Measurements from ENCODE around the gene AGPAT3.

Gene AGPAT3

DNA sequence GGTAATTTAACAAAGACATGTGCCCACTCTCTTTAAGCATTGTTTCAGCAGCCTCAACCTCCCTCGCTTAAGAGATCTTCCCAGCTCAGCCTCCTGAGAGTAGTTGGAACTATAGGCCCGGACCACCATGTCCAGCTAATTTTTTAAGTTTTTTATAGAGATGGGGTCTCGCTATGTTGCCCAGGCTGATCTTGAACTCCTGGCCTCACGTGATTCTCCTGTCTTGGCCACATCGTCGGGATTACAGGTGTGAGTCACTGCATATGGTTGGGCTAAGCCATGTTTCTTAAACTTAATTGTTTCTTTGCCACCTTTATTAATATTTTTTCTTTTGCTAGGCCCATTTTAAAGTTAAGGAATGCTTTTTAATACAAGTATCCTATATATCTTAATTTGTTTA, 18.6 kb upstream of the AGPAT3 start:
- no peak for DNase-seq
- H3K4me1 Mint-ChIP-seq = peaks cover 28% of the 10 kb centered on the region
- no peak overlapping the region for H3K27ac Mint-ChIP-seq
- peaks cover 8% of the 10 kb centered on the region for H3K36me3 Mint-ChIP-seq
- H3K4me3 Mint-ChIP-seq = no peak overlapping the region
- peaks cover 8% of the 10 kb centered on the region for H3K9me3 Mint-ChIP-seq
- CTCF ChIA-PET = no interaction called here
- H3K27me3 Mint-ChIP-seq = peaks cover 14% of the 10 kb centered on the region

DNA sequence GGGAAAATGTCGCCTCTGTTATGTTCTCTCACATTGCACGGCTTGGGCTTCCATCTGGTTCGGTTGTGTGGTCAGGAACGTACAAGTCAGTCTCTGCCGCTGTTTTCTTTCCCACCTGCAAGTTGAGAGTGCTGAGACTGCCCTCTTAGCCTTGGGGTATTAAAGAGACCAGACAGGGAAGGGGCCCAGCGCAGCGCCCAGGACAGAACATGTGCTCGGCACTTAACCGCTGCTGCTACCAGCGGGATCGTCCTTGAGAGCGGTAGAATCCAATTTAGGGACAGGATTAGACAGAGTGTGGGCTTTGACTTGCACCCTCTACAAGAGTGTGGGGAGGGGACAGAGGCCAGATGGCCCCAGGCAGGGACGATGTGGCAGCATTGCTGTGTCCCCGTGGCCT, 17.7 kb upstream of the AGPAT3 start:
- no peak for DNase-seq
- no peak overlapping the region for H3K4me3 Mint-ChIP-seq
- CTCF ChIA-PET = no interaction called here
- peaks cover 8% of the 10 kb centered on the region for H3K36me3 Mint-ChIP-seq
- H3K27me3 Mint-ChIP-seq = peaks cover 14% of the 10 kb centered on the region
- H3K27ac Mint-ChIP-seq = no peak overlapping the region
- H3K9me3 Mint-ChIP-seq = peaks cover 10% of the 10 kb centered on the region
- peaks cover 24% of the 10 kb centered on the region for H3K4me1 Mint-ChIP-seq

DNA sequence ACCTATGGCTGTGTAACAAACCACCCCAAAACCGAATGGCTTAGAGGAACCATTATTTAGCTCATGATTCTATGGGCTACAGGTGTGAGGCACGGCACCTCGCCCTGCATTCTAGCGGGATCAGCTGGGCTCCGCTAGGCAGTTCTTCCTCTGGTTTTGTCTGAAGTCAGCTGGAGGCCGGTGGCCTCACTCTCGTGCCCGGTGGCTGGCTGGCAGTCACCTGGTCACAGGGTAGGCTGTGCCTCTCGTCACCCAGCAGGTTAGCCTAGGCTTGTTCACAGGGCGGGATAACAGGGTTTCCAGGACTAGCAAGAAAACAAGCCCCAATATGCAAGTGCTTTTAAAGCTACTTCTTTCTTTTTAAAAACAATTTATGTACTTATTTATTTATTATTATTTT, 16.3 kb upstream of the AGPAT3 start:
- Mint-ChIP-seq H3K4me1 (peaks cover 19% of the 10 kb centered on the region), H3K27ac (no peak overlapping the region), H3K4me3 (no peak overlapping the region), H3K27me3 (peaks cover 19% of the 10 kb centered on the region), H3K9me3 (peaks cover 10% of the 10 kb centered on the region), H3K36me3 (peaks cover 8% of the 10 kb centered on the region)
- CTCF ChIA-PET = no interaction called here
- DNase-seq = no peak

DNA sequence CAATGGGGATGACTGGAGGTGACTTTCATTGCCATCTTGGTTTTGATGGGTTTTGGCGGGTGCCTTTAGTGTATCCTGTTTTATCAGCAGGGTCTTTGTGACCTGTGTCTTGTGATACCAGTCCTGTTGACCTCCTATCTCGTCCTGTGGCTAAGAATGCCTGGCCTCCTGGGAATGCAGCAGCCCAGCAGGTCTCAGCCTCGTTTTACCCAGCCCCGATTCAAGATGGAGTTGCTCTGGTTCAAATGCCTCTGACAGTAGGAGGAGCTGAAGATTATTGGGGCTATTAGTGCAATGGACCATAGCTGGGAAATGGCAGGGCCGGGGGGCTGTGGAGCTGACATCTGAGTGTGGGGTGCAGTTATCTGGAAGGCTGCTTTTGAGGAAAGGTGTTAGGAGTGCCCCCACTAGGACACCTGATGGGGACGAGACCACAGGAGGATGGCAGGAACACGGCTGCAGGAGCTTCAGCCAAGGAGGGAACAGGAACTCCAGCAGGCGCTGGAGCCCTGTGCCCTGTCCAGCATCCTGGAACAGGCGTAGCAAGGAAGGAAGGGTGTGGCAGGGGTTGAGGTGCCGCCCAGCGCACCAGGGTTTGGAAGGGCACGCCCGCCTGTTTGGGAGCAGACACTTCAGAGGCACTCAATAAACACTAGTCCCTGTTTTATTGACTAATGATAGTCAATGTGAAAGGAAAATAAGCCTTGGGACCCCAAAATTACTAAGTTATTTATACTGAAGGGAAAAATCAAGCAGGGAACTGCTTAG, 15.3 kb upstream of the AGPAT3 start:
- CTCF ChIA-PET = no interaction called here
- Mint-ChIP-seq H3K9me3 (peaks cover 10% of the 10 kb centered on the region), H3K36me3 (peaks cover 8% of the 10 kb centered on the region), H3K27me3 (peaks cover 19% of the 10 kb centered on the region), H3K27ac (no peak overlapping the region), H3K4me3 (no peak overlapping the region), H3K4me1 (peaks cover 27% of the 10 kb centered on the region)
- no peak for DNase-seq

DNA sequence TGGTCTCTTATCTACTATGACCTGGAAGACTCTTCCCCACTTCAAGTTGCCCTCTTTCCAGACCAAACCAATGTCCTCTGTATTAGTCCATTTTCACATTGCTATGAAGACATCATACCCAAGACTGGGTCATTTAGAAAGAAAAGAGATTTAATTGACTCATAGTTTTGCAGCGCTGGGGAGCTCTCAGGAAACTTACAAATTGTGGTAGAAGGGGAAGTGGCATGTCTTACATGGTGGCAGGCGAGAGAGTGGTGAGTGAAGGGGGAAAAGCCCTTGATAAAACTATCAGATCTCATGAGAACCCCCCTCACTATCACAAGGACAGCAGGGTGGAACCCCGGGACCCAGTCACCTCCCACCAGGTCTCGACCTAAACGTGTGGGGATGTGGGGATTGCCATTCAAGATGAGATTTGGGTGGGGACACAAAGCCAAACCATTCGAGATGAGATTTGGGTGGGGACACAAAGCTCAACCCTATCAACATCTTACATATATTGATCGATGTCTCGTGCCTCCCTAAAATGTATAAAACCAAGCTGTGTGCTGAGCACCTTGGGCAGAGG, 14.2 kb upstream of the AGPAT3 start:
- H3K9me3 Mint-ChIP-seq = peaks cover 10% of the 10 kb centered on the region
- DNase-seq = no peak
- no peak overlapping the region for H3K27ac Mint-ChIP-seq
- H3K36me3 Mint-ChIP-seq = peaks cover 8% of the 10 kb centered on the region
- H3K27me3 Mint-ChIP-seq = peaks cover 19% of the 10 kb centered on the region
- peaks cover 38% of the 10 kb centered on the region for H3K4me1 Mint-ChIP-seq
- CTCF ChIA-PET = no interaction called here
- no peak overlapping the region for H3K4me3 Mint-ChIP-seq

DNA sequence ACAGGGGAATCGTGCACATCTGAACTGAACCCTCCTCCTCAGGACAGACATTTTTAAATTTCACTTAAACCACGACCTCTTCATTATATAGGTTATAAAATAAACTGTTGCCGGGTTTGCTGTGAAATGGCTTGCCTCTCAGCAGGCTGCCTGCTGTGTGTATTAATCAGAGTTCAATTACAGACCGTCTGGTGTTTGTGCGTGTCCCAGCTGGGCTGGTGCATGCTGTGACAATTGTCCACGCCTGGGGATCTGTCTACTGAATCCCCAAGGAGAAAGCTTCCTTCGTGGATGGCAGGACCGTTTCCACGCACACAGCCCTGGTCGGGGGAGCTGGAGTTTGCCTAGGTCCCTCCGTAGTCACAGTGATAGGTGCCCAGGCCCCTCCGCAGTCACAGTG, 13.4 kb upstream of the AGPAT3 start:
- DNase-seq = no peak

DNA sequence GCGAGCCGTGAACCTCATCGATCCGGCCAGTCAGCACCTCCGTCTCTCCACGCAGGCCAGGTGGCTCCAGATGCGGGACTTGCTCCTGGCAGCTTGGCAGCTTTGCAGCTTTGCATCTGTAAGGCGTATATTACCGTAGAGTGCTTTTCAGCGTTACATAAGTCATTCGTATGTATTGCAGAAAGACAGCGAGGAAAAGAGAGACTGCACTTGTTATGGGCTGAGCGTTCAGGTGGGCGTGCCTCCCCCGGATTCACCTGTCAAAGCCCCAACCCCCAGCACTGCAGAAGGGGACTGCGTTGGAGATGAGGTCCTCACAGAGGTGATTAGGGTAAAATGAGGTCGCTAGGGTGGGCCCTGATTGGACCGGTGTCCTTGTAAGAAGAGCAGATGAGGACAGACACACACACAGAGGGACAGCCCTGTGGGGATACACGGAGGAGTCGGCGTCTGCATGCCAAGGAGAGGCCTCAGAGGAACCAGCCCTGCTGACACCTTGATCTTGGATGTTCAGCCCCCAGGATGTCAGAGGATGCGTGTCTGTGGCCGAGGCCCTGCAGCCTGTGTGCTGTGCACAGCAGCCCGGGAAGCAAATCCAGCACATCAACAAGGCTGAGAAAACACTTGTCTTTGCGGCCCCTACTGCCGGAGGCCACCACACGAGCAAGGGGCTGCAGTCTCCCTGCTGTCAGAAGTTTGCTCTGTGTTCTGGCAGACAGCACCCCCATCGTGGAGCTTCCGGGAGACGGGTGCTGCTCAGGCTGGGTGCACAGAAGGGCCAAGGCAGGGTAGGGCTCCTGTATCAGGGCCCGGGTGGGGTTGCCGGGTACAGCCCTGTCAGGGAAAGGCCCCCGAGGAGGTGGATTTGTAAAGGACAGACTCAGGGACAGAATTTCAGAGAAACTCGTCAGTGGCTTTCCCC, 10.9 kb upstream of the AGPAT3 start:
- Mint-ChIP-seq H3K4me3 (no peak overlapping the region), H3K4me1 (peaks cover 49% of the 10 kb centered on the region), H3K9me3 (peaks cover 10% of the 10 kb centered on the region), H3K27me3 (peaks cover 12% of the 10 kb centered on the region), H3K36me3 (peaks cover 8% of the 10 kb centered on the region), H3K27ac (peak overlapping the region; percentile 93)
- DNase-seq = no peak
- CTCF ChIA-PET = interaction anchor here (1.9 kb wide), 1 partner anchor 33 kb away, joined by 4 read pairs; no protein-coding TSS in a partner anchor

More for the DNA sequence above, 13.4 kb upstream of the AGPAT3 start:
- H3K27me3 Mint-ChIP-seq = peaks cover 19% of the 10 kb centered on the region
- H3K4me3 Mint-ChIP-seq = no peak overlapping the region
- H3K27ac Mint-ChIP-seq = no peak overlapping the region
- CTCF ChIA-PET = no interaction called here
- H3K9me3 Mint-ChIP-seq = peaks cover 10% of the 10 kb centered on the region
- peaks cover 42% of the 10 kb centered on the region for H3K4me1 Mint-ChIP-seq
- peaks cover 8% of the 10 kb centered on the region for H3K36me3 Mint-ChIP-seq

DNA sequence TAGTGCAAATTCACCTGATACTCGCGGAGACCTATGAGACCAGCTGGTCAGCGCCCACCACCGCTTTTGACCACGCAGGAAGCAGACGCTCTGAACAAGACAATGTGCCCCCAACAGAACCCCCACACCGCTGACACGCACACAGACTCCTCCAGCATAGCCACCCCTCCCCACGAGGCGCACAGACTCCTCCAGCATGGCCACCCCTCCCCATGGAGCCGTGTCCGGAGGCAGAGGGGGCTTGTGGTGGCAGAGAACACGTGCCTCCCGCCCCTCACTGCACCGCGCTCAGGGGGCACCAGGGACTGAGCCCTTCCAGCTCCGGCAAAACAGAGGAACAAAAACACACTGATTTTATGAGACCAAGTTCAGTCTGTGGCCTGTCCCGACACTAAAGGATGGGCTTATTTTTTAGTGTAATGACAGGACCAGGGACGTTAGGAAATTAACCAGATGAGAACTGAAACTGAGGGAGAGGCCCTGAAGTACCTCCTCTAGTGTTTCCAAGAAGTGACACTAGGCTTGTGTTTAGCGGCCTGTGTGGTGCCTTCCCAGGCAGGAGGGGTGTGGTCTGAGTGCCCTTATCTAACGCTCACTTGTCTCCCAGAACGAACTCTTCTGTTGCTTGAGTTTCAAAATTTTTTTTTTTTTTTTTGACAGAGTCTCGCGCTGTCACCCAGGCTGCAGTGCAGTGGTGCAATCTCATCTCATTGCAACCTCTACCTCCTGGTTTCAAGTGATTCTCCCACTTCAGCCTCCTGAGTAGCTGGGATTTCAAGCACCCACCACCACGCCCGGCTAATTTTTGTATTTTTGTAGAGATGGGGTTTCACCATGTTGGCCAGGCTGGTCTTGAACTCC, 10.0 kb upstream of the AGPAT3 start:
- Mint-ChIP-seq H3K36me3 (peaks cover 8% of the 10 kb centered on the region), H3K4me1 (peaks cover 43% of the 10 kb centered on the region), H3K27me3 (peaks cover 5% of the 10 kb centered on the region), H3K9me3 (peaks cover 10% of the 10 kb centered on the region), H3K4me3 (peak overlapping the region; percentile 64), H3K27ac (peak overlapping the region; percentile 93)
- CTCF ChIA-PET = interaction anchor here (1.9 kb wide), 1 partner anchor 32 kb away, joined by 4 read pairs; no protein-coding TSS in a partner anchor
- peak; percentile 83 for DNase-seq

DNA sequence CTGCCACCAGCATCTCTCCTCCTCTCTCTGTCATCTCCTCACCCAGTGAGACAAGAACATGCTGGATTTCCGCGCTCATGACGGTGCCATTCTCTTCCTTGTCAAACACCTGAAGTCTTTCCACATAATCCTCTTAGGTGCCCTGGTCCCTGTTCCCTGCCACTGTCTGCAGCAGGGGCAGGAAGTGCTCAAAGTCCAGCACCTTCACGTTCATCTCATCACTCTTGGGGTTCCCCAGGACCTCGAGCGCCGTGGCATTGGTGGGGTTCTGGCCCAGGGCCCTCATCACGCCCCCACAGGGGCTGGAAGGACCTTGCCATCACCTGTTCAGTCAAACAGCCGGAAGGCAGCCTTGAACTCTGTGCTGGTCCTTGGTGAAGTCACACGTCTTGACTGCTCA, 9.1 kb upstream of the AGPAT3 start:
- H3K36me3 Mint-ChIP-seq = peaks cover 4% of the 10 kb centered on the region
- H3K4me1 Mint-ChIP-seq = peaks cover 38% of the 10 kb centered on the region
- H3K27ac Mint-ChIP-seq = peak overlapping the region; percentile 78
- peaks cover 6% of the 10 kb centered on the region for H3K9me3 Mint-ChIP-seq
- DNase-seq = no peak
- H3K27me3 Mint-ChIP-seq = peaks cover 11% of the 10 kb centered on the region
- no peak overlapping the region for H3K4me3 Mint-ChIP-seq
- CTCF ChIA-PET = no interaction called here

DNA sequence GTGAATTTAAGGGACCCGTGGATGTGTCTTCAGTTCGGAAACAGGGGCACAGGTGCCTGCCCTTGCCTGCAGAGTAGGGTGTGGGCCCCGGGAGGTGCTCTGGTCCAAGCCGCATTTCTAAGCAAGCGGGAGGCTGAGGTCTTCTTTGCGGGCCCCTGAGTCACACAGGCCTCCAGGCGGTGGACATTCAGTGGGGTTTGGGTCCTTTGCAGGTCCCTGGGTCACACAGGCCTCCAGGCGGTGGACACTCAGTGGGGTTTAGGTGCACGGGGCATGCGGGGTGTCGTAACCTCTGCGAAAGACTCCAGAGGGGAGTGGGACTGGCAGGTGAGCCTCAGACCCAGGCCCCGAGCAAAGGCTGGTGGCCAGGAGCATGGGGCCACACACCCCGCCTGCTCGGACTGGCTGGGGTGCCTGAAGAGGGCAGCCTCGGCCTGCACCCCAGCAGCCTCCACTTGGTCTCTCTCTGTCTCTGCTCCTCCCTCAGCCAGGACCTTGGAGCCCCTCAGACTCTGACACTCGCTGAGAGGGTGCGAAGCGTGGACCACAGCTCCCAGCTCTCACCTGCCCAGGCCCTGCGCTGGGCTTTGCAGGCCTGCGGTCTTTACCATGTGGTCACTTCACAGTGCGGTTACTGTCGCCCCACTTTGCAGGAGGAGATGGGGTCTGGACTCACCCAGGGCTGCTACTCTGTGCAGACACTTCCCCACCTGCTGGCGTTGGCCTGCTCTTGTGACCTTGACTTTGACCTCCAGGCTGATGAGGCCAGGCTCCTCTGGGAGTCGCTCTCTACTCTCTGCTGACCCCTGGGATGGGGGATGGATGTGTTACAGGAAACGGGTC, 6.0 kb upstream of the AGPAT3 start:
- CTCF ChIA-PET = no interaction called here
- H3K9me3 Mint-ChIP-seq = no peaks in the 10 kb centered on the region
- no peak overlapping the region for H3K27ac Mint-ChIP-seq
- peaks cover 29% of the 10 kb centered on the region for H3K27me3 Mint-ChIP-seq
- no peak overlapping the region for H3K4me3 Mint-ChIP-seq
- H3K36me3 Mint-ChIP-seq = no peaks in the 10 kb centered on the region
- H3K4me1 Mint-ChIP-seq = peaks cover 42% of the 10 kb centered on the region
- DNase-seq = no peak

DNA sequence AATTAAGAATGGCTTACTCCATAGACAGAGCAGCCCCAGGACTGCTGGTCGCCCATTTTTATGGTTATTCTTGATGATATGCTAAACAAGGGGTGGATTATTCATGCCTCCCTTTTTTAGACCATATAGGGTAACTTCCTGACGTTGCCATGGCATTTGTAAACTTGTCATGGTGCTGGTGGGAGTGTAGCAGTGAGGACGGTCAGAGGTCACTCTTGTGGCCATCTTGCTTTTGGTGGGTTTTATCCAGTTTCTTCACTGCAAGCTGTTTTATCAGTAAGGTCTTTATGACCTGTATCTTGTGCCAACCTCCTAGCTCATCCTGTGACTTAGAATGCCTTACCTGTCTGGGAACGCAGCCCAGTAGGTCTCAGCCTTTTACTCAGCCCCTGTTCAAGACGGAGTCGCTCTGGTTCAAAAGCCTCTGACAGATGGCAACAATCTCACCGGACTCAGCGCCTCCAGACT, 5.2 kb upstream of the AGPAT3 start:
- H3K27ac Mint-ChIP-seq = no peak overlapping the region
- CTCF ChIA-PET = no interaction called here

DNA sequence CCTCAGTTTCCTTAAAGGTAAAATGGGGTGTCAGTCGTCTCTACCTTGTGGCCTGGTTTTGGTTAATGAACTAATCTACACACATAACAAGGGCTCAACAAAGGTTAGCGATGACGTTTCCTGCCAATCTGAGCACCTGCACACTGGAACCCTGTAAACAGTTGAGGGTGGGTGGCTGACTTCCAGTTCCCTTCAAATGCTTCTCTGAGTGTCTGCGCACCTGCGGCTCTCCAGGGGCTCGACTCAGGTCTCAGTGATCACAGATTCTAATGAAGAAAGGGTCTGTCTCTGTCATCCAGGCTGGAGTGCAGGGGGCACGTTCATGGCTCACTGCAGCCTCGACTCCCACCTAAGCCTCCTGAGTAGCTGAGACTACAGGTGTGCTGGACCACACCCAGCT, 3.3 kb upstream of the AGPAT3 start:
- Mint-ChIP-seq H3K4me3 (no peak overlapping the region), H3K4me1 (peaks cover 25% of the 10 kb centered on the region), H3K9me3 (no peaks in the 10 kb centered on the region), H3K27ac (no peak overlapping the region), H3K36me3 (peaks cover 3% of the 10 kb centered on the region), H3K27me3 (peaks cover 29% of the 10 kb centered on the region)
- CTCF ChIA-PET = interaction anchor here (1.0 to 1.5 kb wide), 2 partner anchors 50 to 76 kb away, joined by 3 read pairs; no protein-coding TSS in a partner anchor
- no peak for DNase-seq

More for the DNA sequence above, 5.2 kb upstream of the AGPAT3 start:
- Mint-ChIP-seq H3K4me1 (peaks cover 35% of the 10 kb centered on the region), H3K27me3 (peaks cover 29% of the 10 kb centered on the region), H3K36me3 (no peaks in the 10 kb centered on the region), H3K9me3 (no peaks in the 10 kb centered on the region), H3K4me3 (no peak overlapping the region)
- no peak for DNase-seq

All from activated naive CD4-positive, alpha-beta T cell treated with anti-CD3 and anti-CD28 coated beads, Interleukin-2, amount 10 ng/mL, durations not matched to agents 7 days and 5 days (primary cell).